Measurements from ENCODE around the gene THADA. TPM values are rescaled to one million over a fixed set of nuclear protein-coding genes. Genes with fewer than 3 reads are reported as not detected.
"Not testable (repeated sequence)": the region's sequence is repeated elsewhere in the genome, so short reads cannot be mapped to it uniquely, and the experiment has no call there.

The THADA gene, protein sequence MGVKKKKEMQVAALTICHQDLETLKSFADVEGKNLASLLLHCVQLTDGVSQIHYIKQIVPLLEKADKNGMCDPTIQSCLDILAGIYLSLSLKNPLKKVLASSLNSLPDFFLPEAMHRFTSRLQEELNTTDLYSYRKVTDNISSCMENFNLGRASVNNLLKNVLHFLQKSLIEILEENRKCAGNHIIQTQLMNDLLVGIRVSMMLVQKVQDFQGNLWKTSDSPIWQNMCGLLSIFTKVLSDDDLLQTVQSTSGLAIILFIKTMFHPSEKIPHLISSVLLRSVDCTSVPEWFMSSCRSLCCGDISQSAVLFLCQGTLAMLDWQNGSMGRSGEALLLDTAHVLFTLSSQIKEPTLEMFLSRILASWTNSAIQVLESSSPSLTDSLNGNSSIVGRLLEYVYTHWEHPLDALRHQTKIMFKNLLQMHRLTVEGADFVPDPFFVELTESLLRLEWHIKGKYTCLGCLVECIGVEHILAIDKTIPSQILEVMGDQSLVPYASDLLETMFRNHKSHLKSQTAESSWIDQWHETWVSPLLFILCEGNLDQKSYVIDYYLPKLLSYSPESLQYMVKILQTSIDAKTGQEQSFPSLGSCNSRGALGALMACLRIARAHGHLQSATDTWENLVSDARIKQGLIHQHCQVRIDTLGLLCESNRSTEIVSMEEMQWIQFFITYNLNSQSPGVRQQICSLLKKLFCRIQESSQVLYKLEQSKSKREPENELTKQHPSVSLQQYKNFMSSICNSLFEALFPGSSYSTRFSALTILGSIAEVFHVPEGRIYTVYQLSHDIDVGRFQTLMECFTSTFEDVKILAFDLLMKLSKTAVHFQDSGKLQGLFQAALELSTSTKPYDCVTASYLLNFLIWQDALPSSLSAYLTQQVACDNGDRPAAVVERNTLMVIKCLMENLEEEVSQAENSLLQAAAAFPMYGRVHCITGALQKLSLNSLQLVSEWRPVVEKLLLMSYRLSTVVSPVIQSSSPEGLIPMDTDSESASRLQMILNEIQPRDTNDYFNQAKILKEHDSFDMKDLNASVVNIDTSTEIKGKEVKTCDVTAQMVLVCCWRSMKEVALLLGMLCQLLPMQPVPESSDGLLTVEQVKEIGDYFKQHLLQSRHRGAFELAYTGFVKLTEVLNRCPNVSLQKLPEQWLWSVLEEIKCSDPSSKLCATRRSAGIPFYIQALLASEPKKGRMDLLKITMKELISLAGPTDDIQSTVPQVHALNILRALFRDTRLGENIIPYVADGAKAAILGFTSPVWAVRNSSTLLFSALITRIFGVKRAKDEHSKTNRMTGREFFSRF (N-terminal part only)
- total RNA-seq (14.4 TPM), polyA plus RNA-seq (ENCODE audit: insufficient read depth in 1 of 8, insufficient read length in 8 of 8, low replicate concordance in 1 of 8) (10 to 100 TPM; 17.0 to 24.3 (median 18.1) TPM)
- long read RNA-seq, donor 1, result 0 reads
- long read RNA-seq, donor 2, result 0 reads
- long read RNA-seq, donor 3, result 0 reads
- long read RNA-seq, donor 4, partial matches to known transcripts, result 0 of 1 reads
- long read RNA-seq, donor 4, other reads (novel, unspliced or antisense), result 0 of 1 reads
- long read RNA-seq, donor 5, full-length matches to known transcripts, result 4 of 4 reads
- long read RNA-seq, donor 5, partial matches to known transcripts, result 0 of 4 reads
- long read RNA-seq, donor 5, other reads (novel, unspliced or antisense), result 0 of 4 reads
- long read RNA-seq, donor 6, result 0 reads
- long read RNA-seq, donor 7, partial matches to known transcripts, result 0 of 1 reads
- long read RNA-seq, donor 7, other reads (novel, unspliced or antisense), result 0 of 1 reads
- long read RNA-seq, donor 8, result 0 reads
- long read RNA-seq, donor 9, result 0 reads
- long read RNA-seq, donor 10, full-length matches to known transcripts, result 1 of 1 reads
- long read RNA-seq, donor 10, partial matches to known transcripts, result 0 of 1 reads
- long read RNA-seq, donor 10, other reads (novel, unspliced or antisense), result 0 of 1 reads
- long read RNA-seq, donor 11, result 0 reads

DNA sequence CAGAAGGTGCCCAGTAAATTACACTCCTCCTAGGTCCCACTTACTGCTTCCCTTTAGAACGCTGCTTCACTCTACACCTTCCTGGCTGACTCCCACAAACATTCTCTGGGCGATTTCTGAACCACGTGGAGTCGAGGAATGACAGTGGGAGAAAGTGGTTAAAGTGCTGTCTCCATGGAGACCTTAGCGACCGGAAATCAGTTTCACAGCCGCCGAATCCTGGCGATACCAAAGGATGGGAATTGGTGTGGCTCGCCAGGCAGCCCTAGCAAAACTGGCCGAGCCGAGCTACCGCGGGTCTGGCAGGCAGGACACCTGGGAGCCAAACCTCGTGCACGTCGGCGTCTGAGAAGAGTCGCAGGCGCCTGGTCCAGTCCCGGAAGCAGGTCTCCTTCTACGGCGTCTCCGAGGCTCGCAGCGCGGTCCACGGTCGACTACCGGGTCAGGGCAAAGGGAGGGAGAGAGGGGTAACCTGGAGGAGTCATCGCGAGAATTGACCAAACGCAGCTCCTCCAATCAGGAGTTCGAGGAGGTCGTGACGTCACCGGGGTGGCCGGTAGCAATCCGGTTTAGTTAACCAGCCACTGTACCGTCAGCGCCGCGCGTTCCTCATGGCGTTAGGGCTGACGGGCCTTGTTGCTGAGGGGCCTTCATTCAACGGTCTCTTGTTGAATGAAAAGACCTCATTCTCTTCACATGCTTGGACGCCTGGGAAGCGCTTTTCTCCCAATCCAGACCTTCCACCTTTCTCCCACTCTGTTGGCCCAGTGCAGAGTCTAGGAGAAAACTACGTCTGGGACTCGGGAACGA is at the start of gene THADA:
Gene THADA (minus strand): TSS at position 436 of the 810 bp plus-strand sequence. CDS start 3,646 bp downstream, outside the sequence.
- H3K9me3 ChIP-seq (replicated peaks; ENCODE audit: control insufficient read depth, low read depth, low read length), result no peaks in the 10 kb centered on the region
- H3K27ac ChIP-seq (ENCODE audit: low read length), result peak within 1 kb of the TSS; percentile 98
- peak; percentile 100 for DNase-seq
- peaks cover 2% of the 10 kb centered on the region for H3K4me1 ChIP-seq (ENCODE audit: control insufficient read depth, insufficient read depth, low read length)
- H3K36me3 ChIP-seq (ENCODE audit: control insufficient read depth, insufficient read depth, low read length), result peaks cover 3% of the 10 kb centered on the region
- peak within 1 kb of the TSS; percentile 80 for H3K4me3 ChIP-seq (ENCODE audit: low read length)
- no peaks in the 10 kb centered on the region for H3K27me3 ChIP-seq (ENCODE audit: control insufficient read depth, insufficient read depth, low read length)
- under 1% methylated on average over 49 of the region's 52 CpGs for whole genome bisulfite sequencing (ENCODE audit: insufficient coverage)

DNA sequence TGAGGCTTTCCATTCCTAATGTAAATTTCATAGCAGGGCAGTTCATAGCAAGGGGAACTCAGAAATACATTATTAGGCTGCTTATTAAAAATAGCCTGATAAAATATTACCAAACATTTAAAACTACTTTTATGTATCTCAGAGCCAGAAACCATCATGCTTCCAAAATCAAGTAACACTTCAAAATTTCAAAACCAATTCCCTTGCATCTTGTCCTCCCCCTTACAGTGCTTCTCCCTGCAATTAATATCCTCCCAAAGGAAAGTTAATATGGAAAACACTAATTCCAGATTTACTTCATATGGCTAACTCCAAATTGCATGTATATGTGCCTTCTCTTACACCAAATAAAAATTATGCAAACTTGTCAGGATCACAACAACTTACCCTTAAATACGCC is 47.8 kb upstream of the THADA start:
- no peaks in the 10 kb centered on the region for H3K4me1 ChIP-seq (ENCODE audit: control insufficient read depth, insufficient read depth, low read length)
- H3K4me3 ChIP-seq (ENCODE audit: low read length), result no peak overlapping the region
- peaks cover 4% of the 10 kb centered on the region for H3K9me3 ChIP-seq (replicated peaks; ENCODE audit: control insufficient read depth, low read depth, low read length)
- no peaks in the 10 kb centered on the region for H3K36me3 ChIP-seq (ENCODE audit: control insufficient read depth, insufficient read depth, low read length)
- DNase-seq, result no peak
- H3K27ac ChIP-seq (ENCODE audit: low read length), result no peak overlapping the region
- no peaks in the 10 kb centered on the region for H3K27me3 ChIP-seq (ENCODE audit: control insufficient read depth, insufficient read depth, low read length)
- WGBS (ENCODE audit: insufficient coverage), result no CpG with 5 or more reads among the region's 1 CpG

GRCh38 chr2:43642363-43642762 is 46.5 kb upstream of the THADA start:
- no peak overlapping the region for H3K27ac ChIP-seq (ENCODE audit: low read length)
- WGBS (ENCODE audit: insufficient coverage), result no CpG with 5 or more reads among the region's 2 CpGs
- no peaks in the 10 kb centered on the region for H3K36me3 ChIP-seq (ENCODE audit: control insufficient read depth, insufficient read depth, low read length)

GRCh38 chr2:43637030-43637803 is 41.4 kb upstream of the THADA start, which contains the start of gene PLEKHH2:
Gene PLEKHH2, plus strand, starts transcription at chr2:43637260. Its CDS starts 7,414 bp downstream, at chr2:43644674.
- Histone ChIP-seq H3K4me3 (ENCODE audit: low read length) (peak within 1 kb of the TSS; percentile 74), H3K27me3 (ENCODE audit: control insufficient read depth, insufficient read depth, low read length) (peaks cover 12% of the 10 kb centered on the region)
- under 1% methylated on average over 75 of the region's 75 CpGs for WGBS (ENCODE audit: insufficient coverage)

More at GRCh38 chr2:43642363-43642762, 46.5 kb upstream of the THADA start:
- H3K4me1 ChIP-seq (ENCODE audit: control insufficient read depth, insufficient read depth, low read length), result peaks cover 4% of the 10 kb centered on the region
- H3K27me3 ChIP-seq (ENCODE audit: control insufficient read depth, insufficient read depth, low read length), result peaks cover 3% of the 10 kb centered on the region
- H3K4me3 ChIP-seq (ENCODE audit: low read length), result no peak overlapping the region
- peaks cover 4% of the 10 kb centered on the region for H3K9me3 ChIP-seq (replicated peaks; ENCODE audit: control insufficient read depth, low read depth, low read length)
- no peak for DNase-seq

GRCh38 chr2:43636621-43637020 is 40.8 kb upstream of the THADA start:
- no peak for DNase-seq
- H3K27me3 ChIP-seq (ENCODE audit: control insufficient read depth, insufficient read depth, low read length), result peaks cover 12% of the 10 kb centered on the region
- H3K9me3 ChIP-seq (replicated peaks; ENCODE audit: control insufficient read depth, low read depth, low read length), result peaks cover 4% of the 10 kb centered on the region
- H3K36me3 ChIP-seq (ENCODE audit: control insufficient read depth, insufficient read depth, low read length), result no peaks in the 10 kb centered on the region
- peak overlapping the region; percentile 74 for H3K4me3 ChIP-seq (ENCODE audit: low read length)
- no peak overlapping the region for H3K27ac ChIP-seq (ENCODE audit: low read length)
- H3K4me1 ChIP-seq (ENCODE audit: control insufficient read depth, insufficient read depth, low read length), result peaks cover 9% of the 10 kb centered on the region
- 35% methylated on average over 10 of the region's 10 CpGs for WGBS (ENCODE audit: insufficient coverage)

More at GRCh38 chr2:43637030-43637803, 41.4 kb upstream of the THADA start, which contains the start of gene PLEKHH2:
- H3K36me3 ChIP-seq (ENCODE audit: control insufficient read depth, insufficient read depth, low read length), result no peaks in the 10 kb centered on the region
- peaks cover 9% of the 10 kb centered on the region for H3K4me1 ChIP-seq (ENCODE audit: control insufficient read depth, insufficient read depth, low read length)
- peak within 1 kb of the TSS; percentile 69 for H3K27ac ChIP-seq (ENCODE audit: low read length)
- peaks cover 4% of the 10 kb centered on the region for H3K9me3 ChIP-seq (replicated peaks; ENCODE audit: control insufficient read depth, low read depth, low read length)
- peak; percentile 94 for DNase-seq

DNA sequence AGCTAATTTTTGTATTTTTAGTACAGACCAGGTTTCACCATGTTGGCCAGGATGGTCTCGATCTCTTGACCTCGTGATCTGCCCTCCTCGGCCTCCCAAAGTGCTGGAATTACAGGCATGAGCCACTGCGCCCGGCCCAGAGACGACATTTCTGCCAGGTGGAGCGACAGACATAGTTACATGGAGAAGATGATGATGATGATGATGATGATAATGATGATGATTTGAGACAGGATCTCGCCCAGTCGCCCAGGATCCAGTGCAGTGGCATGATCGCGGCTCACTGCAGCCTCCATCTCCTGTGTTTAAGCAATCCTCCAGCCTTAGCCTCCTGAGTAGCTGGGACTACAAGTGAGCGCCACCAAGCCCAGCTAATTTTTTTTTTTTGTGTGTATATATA is 40.3 kb upstream of the THADA start:
- not testable (repeated sequence) for H3K4me3 ChIP-seq (ENCODE audit: low read length); H3K9me3 ChIP-seq (replicated peaks; ENCODE audit: control insufficient read depth, low read depth, low read length); DNase-seq; H3K36me3 ChIP-seq (ENCODE audit: control insufficient read depth, insufficient read depth, low read length); H3K4me1 ChIP-seq (ENCODE audit: control insufficient read depth, insufficient read depth, low read length); H3K27ac ChIP-seq (ENCODE audit: low read length)
- WGBS (ENCODE audit: insufficient coverage), result 94% methylated on average over 6 of the region's 12 CpGs
- H3K27me3 ChIP-seq (ENCODE audit: control insufficient read depth, insufficient read depth, low read length), result peaks cover 12% of the 10 kb centered on the region

DNA sequence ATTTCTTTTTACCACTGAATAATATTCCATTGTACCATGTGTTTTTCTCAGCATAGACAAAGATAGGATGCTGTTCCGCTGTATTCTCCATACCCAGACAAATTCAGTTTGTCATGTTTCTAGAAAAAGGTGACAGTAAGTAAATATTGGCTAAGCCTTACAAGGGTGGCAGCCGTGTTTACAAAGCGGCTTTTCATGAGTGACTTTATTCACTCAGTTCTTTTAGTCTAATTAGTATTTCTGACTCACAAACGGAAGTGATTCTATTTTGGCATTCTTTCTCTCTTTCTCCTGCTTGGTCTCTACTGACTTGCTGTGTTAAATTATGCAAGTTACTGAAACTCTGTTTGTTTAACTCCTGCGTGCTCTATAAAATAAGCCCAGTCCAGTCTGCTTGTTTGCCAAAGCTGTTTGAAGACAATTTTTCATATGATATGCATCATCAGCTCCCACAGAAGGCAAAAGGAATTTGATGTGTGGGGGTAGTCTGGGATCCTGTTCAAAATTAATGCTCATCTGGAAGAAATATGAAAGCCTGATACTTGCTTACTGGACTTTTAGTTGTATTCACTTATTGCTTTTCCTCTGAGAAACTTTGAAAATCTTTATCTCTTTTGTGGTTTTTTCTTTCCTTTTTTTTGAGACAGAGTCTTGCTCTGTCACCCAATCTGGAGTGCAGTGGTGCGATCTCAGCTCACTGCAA is 38.9 kb upstream of the THADA start:
- peaks cover 4% of the 10 kb centered on the region for H3K9me3 ChIP-seq (replicated peaks; ENCODE audit: control insufficient read depth, low read depth, low read length)
- peaks cover 12% of the 10 kb centered on the region for H3K27me3 ChIP-seq (ENCODE audit: control insufficient read depth, insufficient read depth, low read length)
- WGBS (ENCODE audit: insufficient coverage), result no CpG with 5 or more reads among the region's 6 CpGs
- H3K27ac ChIP-seq (ENCODE audit: low read length), result peak overlapping the region; percentile 55
- peak; percentile 86 for DNase-seq
- H3K4me1 ChIP-seq (ENCODE audit: control insufficient read depth, insufficient read depth, low read length), result peaks cover 9% of the 10 kb centered on the region
- H3K36me3 ChIP-seq (ENCODE audit: control insufficient read depth, insufficient read depth, low read length), result no peaks in the 10 kb centered on the region
- no peak overlapping the region for H3K4me3 ChIP-seq (ENCODE audit: low read length)

All from muscle of leg (tissue), 16 donors.